Tibial nerve (tissue), 4 donors: ENCODE data around the gene SPTY2D1. TPM values are rescaled to one million over a fixed set of nuclear protein-coding genes. Genes with fewer than 3 reads are reported as not detected.

ENCODE experiments used
- DNase-seq, 2 donors: peaks; one replicate each; pipeline ENCODE4 v3.0.0-alpha.2; 2019; ENCODE audit warnings: low spot score in 2 of 2
- H3K27ac ChIP-seq, 4 donors: fragments of 200-600 bp; sonication (generic) in 3 of 4; one replicate each; pipeline ENCODE4 v1.5.1; 2017 to 2019; ENCODE audit warnings: mild to moderate bottlenecking in 1 of 4
- H3K27me3 ChIP-seq, 2 donors: fragments of 200-600 bp; sonication (generic) in 1 of 2; one replicate each; pipeline versions ENCODE4 v1.5.1 to v1.6.0; 2017 to 2019
- H3K36me3 ChIP-seq, 3 donors: fragments of 200-600 bp; sonication (generic); one replicate each; pipeline ENCODE4 v1.5.1; 2018 to 2019
- H3K4me1 ChIP-seq, 4 donors: fragments of 200-600 bp; sonication (generic) in 3 of 4; one replicate each; pipeline ENCODE4 v1.5.1; 2017 to 2019
- H3K4me3 ChIP-seq, 4 donors: fragments of 200-600 bp; sonication (generic) in 3 of 4; one replicate each; pipeline ENCODE4 v1.5.1; 2017 to 2019; ENCODE audit warnings: mild to moderate bottlenecking in 1 of 4, moderate library complexity in 1 of 4
- H3K9me3 ChIP-seq, 4 donors: fragments of 200-600 bp; sonication (generic) in 3 of 4; one replicate each; pipeline ENCODE4 v1.5.1; 2017 to 2019
- EP300 ChIP-seq, 2 donors: sonication (generic); formaldehyde crosslinking; IDR thresholded peaks; one replicate each; pipeline ENCODE4 v1.6.1; 2017; ENCODE audit warnings: antibody characterized with exemption in 2 of 2, mild to moderate bottlenecking in 1 of 2
- POLR2A ChIP-seq, 2 donors: fragments of 450-650 bp; IDR thresholded peaks; one replicate each; pipeline ENCODE4 v1.6.1; 2017; ENCODE audit warnings: antibody characterized with exemption in 2 of 2, mild to moderate bottlenecking in 2 of 2, moderate library complexity in 2 of 2
- WGBS, 2 donors: methylation state at CpG; one replicate each; pipeline ENCODE4 v1.1.5; 2018; 5-methylcytosine and 5-hydroxymethylcytosine counted together
- total RNA-seq, 4 donors: library from RNA; depleted of rRNA; stranded (reverse); fragments of >200 nt; gene quantifications; one replicate each; pipeline ENCODE4 v1.1.0, GENCODE V29; 2016
- TF ChIP-seq, protein P1 (sequence below), 5 experiments: fragments of 200-600 bp in 3 of 5; fragments of 450-650 bp in 2 of 5; sonication (generic) in 3 of 5; IDR thresholded peaks; one replicate each; pipeline ENCODE4 v1.5.1; 2016 to 2019; ENCODE audit warnings: antibody characterized with exemption in 5 of 5, mild to moderate bottlenecking in 3 of 5, moderate library complexity in 2 of 5

The SPTY2D1 gene
- total RNA-seq, 4 donors from 2014 or later: 12.3 to 24.3 (median 16.9) TPM

GRCh38 chr11:18575361-18575760 lies 58.8 kb downstream of the SPTY2D1 start:
- Histone ChIP-seq H3K36me3 (peaks cover 0 to 87% (median 0%) of the 10 kb centered on the region in 3 donors), H3K27ac (no peak overlapping the region), H3K4me1 (no peaks in the 10 kb centered on the region), H3K4me3 (no peak overlapping the region), H3K9me3 (no peaks in the 10 kb centered on the region), H3K27me3 (no peaks in the 10 kb centered on the region)
- WGBS, 2 donors: 82 to 88% methylated on average over 1 of the region's 1 CpG
- no peak for DNase-seq
- TF ChIP-seq POLR2A (IDR thresholded peaks at IDR 0.05) (no peak), EP300 (IDR thresholded peaks at IDR 0.05) (no peak)
- TF ChIP-seq, protein P1, sequence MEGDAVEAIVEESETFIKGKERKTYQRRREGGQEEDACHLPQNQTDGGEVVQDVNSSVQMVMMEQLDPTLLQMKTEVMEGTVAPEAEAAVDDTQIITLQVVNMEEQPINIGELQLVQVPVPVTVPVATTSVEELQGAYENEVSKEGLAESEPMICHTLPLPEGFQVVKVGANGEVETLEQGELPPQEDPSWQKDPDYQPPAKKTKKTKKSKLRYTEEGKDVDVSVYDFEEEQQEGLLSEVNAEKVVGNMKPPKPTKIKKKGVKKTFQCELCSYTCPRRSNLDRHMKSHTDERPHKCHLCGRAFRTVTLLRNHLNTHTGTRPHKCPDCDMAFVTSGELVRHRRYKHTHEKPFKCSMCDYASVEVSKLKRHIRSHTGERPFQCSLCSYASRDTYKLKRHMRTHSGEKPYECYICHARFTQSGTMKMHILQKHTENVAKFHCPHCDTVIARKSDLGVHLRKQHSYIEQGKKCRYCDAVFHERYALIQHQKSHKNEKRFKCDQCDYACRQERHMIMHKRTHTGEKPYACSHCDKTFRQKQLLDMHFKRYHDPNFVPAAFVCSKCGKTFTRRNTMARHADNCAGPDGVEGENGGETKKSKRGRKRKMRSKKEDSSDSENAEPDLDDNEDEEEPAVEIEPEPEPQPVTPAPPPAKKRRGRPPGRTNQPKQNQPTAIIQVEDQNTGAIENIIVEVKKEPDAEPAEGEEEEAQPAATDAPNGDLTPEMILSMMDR (IDR thresholded peaks at IDR 0.05): no peak

DNA sequence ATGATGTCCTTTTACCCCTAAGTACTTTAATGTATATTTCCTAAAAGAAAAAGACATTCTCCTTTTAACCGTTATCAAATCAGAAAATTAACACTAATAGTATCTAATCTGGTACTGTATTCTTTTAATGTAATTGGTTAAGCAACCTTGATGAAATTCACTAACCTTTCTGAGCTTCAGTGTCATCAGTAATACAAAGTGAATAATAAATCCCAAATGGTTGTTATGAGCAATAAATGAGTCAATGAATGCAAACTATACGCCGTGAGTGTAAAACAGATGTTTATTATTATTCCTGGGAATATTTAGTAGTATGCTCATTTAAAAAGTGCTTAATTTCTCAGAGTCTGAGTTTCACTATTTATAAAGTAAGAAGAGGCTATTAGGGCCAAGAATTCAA lies 67.1 kb downstream of the SPTY2D1 start:
- Histone ChIP-seq H3K27ac (no peak overlapping the region), H3K27me3 (no peaks in the 10 kb centered on the region), H3K36me3 (peaks cover 0 to 69% (median 11%) of the 10 kb centered on the region in 3 donors), H3K9me3 (no peaks in the 10 kb centered on the region), H3K4me1 (no peaks in the 10 kb centered on the region), H3K4me3 (no peak overlapping the region)
- 88 to 91% methylated on average over 3 of the region's 3 CpGs for WGBS, 2 donors
- DNase-seq: no peak
- TF ChIP-seq POLR2A (IDR thresholded peaks at IDR 0.05) (no peak), EP300 (IDR thresholded peaks at IDR 0.05) (no peak)
- TF ChIP-seq, protein P1 (IDR thresholded peaks at IDR 0.05): no peak

DNA sequence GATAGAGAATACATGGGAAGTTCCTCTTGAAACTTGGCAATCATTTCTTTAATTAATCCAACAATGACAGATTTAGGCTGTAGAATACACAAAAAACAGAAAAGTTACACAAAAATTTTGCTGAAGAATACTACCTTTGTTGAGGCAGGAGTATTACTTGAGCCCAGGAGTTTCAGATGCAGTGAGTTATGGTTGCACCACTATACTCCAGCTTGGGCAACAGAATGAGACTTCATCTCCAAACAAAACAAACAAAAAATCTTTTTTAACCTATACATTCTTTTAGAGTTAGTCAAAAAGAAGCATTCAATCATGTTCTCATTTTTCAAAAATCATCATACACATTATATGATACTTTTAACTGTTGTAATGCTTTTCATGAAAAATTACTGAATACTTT lies 67.7 kb downstream of the SPTY2D1 start:
- Histone ChIP-seq H3K27ac (no peak overlapping the region), H3K36me3 (peaks cover 0 to 69% (median 11%) of the 10 kb centered on the region in 3 donors), H3K27me3 (no peaks in the 10 kb centered on the region), H3K4me3 (no peak overlapping the region), H3K9me3 (no peaks in the 10 kb centered on the region), H3K4me1 (no peaks in the 10 kb centered on the region)
- no peak for DNase-seq
- TF ChIP-seq, protein P1 (IDR thresholded peaks at IDR 0.05): no peak
- no peak for TF ChIP-seq POLR2A (IDR thresholded peaks at IDR 0.05)
- TF ChIP-seq EP300 (IDR thresholded peaks at IDR 0.05): no peak

- no peak for DNase-seq
- TF ChIP-seq POLR2A (IDR thresholded peaks at IDR 0.05) (no peak), EP300 (IDR thresholded peaks at IDR 0.05) (no peak)
- TF ChIP-seq, protein P1 (IDR thresholded peaks at IDR 0.05): no peak
- Histone ChIP-seq H3K9me3 (no peaks in the 10 kb centered on the region), H3K4me1 (no peaks in the 10 kb centered on the region), H3K27ac (no peak overlapping the region), H3K36me3 (peaks cover 0 to 70% (median 8%) of the 10 kb centered on the region in 3 donors), H3K4me3 (no peak overlapping the region), H3K27me3 (no peaks in the 10 kb centered on the region)
Measured at GRCh38 chr11:18564149-18564548, 70.0 kb downstream of the SPTY2D1 start.

- DNase-seq: no peak
- WGBS, 2 donors: 83 to 91% methylated on average over 2 of the region's 2 CpGs
- Histone ChIP-seq H3K36me3 (peaks cover 0 to 74% (median 8%) of the 10 kb centered on the region in 3 donors), H3K27me3 (no peaks in the 10 kb centered on the region), H3K4me3 (no peak overlapping the region), H3K9me3 (no peaks in the 10 kb centered on the region), H3K4me1 (no peaks in the 10 kb centered on the region), H3K27ac (no peak overlapping the region)
- TF ChIP-seq POLR2A (IDR thresholded peaks at IDR 0.05) (no peak), EP300 (IDR thresholded peaks at IDR 0.05) (no peak)
- TF ChIP-seq, protein P1 (IDR thresholded peaks at IDR 0.05): no peak
Measured at GRCh38 chr11:18563090-18563730, 70.9 kb downstream of the SPTY2D1 start.

Other genes starting within 250 kb of the SPTY2D1 start
- gene LDHA, start 239.8 kb downstream of the SPTY2D1 start, total RNA-seq: 100 to 1,000 TPM; 224 to 512 (median 347) TPM
- gene LDHC, start 222.0 kb downstream of the SPTY2D1 start, total RNA-seq: not detected
- gene LDHAL6A, start 178.5 kb downstream of the SPTY2D1 start, total RNA-seq: not detected
- gene TSG101, start 107.4 kb downstream of the SPTY2D1 start, total RNA-seq: 100 to 1,000 TPM in 2 of 4 donors, 10 to 100 TPM in 2; 83.3 to 104 (median 99.1) TPM
- gene UEVLD, start 45.6 kb downstream of the SPTY2D1 start, total RNA-seq: 10 to 100 TPM in 3 of 4 donors, 1 to 10 TPM in 1; 9.6 to 25.8 (median 15.8) TPM
- gene MISFA, start 34.6 kb downstream of the SPTY2D1 start, total RNA-seq: 1 to 10 TPM in 1 of 4 donors, under 1 TPM in 1, not detected in 2; 0.30 to 2.9 TPM
- 10 to 100 TPM in 1 of 4 donors, 1 to 10 TPM in 3; 5.4 to 11.0 (median 6.8) TPM for gene TMEM86A, start 64.4 kb upstream of the SPTY2D1 start, total RNA-seq
- under 1 TPM in 2 of 4 donors, not detected in 2; 0.44 to 0.90 TPM for gene IGSF22, start 91.8 kb upstream of the SPTY2D1 start, total RNA-seq
- 10 to 100 TPM in 3 of 4 donors, 1 to 10 TPM in 1; 1.2 to 18.8 (median 15.1) TPM for gene PTPN5, start 157.5 kb upstream of the SPTY2D1 start, total RNA-seq